GM13976 (cell line): ENCODE data around the gene PSMD13.
A peak's percentile ranks its signal among the peaks of the same experiment; 100 is the strongest.
"Not testable (repeated sequence)": the region's sequence is repeated elsewhere in the genome, so short reads cannot be mapped to it uniquely, and the experiment has no call there.

ENCODE experiments used
- DNase-seq: peaks from one replicate; pipeline ENCODE4 v3.0.0; 2012; ENCODE audit warnings: low spot score
- in situ Hi-C: fragments of 300-500 bp; cut with MboI; formaldehyde crosslinking; loops from one replicate; pipeline ENCODE4 v1.12.0; 2022; ENCODE audit warnings: low sequenced_read_pairs, mixed read lengths, inconsistent platforms; ENCODE audit not compliant: unreplicated experiment
- TF ChIP-seq, protein P1 (sequence below): IDR thresholded peaks from 2 replicates; pipeline ENCODE4 v1.5.1; 2012; ENCODE audit warnings: borderline replicate concordance, mild to moderate bottlenecking; ENCODE audit not compliant: insufficient read depth; ENCODE audit errors: extremely low read depth, missing control alignments, control extremely low read depth

Gene PSMD13

GRCh38 chr11:227824-228379 is 8.9 kb upstream of the PSMD13 start:
- in situ Hi-C loops, result no loop called here
- TF ChIP-seq, protein P1, sequence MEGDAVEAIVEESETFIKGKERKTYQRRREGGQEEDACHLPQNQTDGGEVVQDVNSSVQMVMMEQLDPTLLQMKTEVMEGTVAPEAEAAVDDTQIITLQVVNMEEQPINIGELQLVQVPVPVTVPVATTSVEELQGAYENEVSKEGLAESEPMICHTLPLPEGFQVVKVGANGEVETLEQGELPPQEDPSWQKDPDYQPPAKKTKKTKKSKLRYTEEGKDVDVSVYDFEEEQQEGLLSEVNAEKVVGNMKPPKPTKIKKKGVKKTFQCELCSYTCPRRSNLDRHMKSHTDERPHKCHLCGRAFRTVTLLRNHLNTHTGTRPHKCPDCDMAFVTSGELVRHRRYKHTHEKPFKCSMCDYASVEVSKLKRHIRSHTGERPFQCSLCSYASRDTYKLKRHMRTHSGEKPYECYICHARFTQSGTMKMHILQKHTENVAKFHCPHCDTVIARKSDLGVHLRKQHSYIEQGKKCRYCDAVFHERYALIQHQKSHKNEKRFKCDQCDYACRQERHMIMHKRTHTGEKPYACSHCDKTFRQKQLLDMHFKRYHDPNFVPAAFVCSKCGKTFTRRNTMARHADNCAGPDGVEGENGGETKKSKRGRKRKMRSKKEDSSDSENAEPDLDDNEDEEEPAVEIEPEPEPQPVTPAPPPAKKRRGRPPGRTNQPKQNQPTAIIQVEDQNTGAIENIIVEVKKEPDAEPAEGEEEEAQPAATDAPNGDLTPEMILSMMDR, result no peak

GRCh38 chr11:230431-230830 is 6.3 kb upstream of the PSMD13 start:
- in situ Hi-C loops, result no loop called here
- TF ChIP-seq, protein P1, result no peak
- DNase-seq, result no peak

More at GRCh38 chr11:227824-228379, 8.9 kb upstream of the PSMD13 start:
- DNase-seq, result no peak

DNA sequence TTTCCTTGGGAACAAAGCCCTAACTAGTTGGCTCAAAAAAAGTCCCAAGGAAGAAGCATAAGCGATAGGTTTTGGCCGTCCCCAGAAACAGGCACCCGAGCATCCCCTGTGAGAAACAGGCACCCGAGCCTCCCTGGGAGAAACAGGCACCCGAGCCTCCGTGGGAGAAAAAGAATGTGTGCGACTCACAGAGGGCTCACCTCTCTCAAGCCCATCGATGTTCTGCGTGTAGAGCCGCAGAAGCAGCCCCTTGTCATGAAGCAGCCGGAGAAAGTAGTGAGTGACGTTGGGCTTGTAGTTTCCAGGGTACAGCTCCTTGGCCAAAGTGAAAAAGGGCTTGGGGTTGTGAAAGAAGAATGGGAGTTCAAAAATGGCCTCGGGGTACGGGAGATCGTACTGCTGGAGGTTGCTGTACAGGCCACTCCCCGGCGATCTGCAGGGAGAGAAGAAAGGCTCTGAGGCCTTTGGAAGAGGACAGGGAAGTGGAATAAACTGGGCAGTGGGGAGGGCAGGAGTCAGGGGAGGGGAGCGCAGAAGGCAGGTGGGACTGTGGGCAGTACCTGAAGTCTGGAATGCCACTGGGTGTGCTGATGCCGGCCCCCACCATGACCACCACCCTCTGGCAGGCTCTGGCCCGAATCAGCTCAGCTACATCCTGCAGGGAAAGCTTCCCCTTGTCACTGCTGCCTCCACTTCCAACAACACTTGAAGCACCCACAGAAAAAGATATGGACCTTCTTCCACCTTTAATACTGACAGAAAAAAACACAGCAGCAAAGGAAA is 3.8 kb upstream of the PSMD13 start:
- DNase-seq, result no peak
- in situ Hi-C loops, result no loop called here
- TF ChIP-seq, protein P1, result no peak

DNA sequence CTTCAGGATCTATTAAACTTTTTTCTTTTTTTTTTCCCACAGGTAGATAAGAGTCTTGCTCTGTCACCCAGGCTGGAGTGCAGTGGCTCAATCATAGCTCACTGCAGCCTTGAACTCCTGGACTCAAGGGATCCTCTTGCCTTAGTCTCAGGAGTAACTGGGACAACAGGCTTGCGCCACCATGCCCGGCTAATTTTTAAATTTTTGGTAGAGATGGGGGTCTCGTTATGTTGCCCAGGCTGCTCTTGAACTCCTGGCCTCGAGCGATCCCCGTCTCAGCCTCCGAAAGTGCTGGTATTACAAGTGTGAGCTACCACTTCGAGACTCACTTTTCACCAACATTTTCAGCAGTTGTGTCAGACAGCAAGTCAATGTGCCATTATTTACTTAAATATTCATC is 1.6 kb upstream of the PSMD13 start:
- DNase-seq, result no peak
- TF ChIP-seq, protein P1, result no peak
- in situ Hi-C loops, result no loop called here

DNA sequence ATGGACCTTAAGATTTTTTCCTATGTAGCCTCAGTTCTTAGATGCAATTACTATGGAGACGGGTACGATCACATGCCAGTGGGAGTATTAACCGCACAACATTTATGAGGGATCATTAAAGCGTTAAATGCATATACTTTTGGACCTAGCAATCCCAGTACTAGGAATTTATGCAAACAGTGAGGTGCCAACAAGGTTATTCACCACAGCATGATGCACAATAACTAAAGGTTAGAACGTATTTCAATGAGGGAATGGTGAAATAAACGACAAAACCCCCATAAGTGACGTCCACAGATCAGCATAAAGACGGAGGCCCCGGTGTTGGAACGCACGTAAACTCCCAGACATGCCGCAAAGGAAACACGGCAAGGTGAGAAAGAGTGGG is 1.2 kb upstream of the PSMD13 start:
- TF ChIP-seq, protein P1, result no peak
- in situ Hi-C loops, result no loop called here
- DNase-seq, result peak; percentile 71

GRCh38 chr11:235997-236773 is 591 bp upstream of the PSMD13 start, which contains the start of gene SIRT3:
TSS of gene SIRT3 (minus strand) at chr11:236342. CDS start at chr11:236328, 14 bp downstream.
- in situ Hi-C loops, result no loop called here
- TF ChIP-seq, protein P1, result no peak
- DNase-seq, result peak; percentile 96

DNA sequence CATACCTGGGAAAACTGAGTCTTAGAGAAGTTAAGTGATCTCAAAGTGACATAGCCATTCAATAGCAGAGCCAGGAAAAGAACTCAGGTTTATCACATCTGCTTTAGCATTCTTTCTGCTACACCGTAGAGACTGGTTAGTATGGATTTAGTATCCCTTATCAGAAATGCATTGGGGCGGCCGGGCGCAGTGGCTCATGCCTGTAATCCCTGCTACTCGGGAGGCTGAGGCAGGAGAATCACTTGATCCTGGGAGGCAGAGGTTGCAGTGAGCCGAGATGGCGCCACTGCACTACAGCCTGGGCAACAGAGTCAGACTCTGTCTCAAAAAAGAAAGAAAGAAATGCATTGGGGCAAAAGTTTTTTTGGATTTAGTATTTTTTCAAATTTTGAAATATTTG is 1.6 kb downstream of the PSMD13 start:
- DNase-seq, in situ Hi-C loops: not testable (repeated sequence)
